Glutamatergic neuron (in vitro differentiated cells): ENCODE results near the gene CLASP2. TPM values are rescaled to one million over a fixed set of nuclear protein-coding genes. Genes with fewer than 3 reads are reported as not detected.

Source experiments
- DNase-seq: peaks from one replicate; pipeline ENCODE4 v3.0.0; 2022
- H3K27ac Mint-ChIP-seq: one replicate; pipeline ENCODE4 v1.8.0; 2020; ENCODE audit warnings: mild to moderate bottlenecking, mixed read lengths, inconsistent platforms; ENCODE audit not compliant: unreplicated experiment
- H3K27me3 Mint-ChIP-seq: one replicate; pipeline ENCODE4 v1.8.0; 2020; ENCODE audit warnings: mild to moderate bottlenecking, moderate library complexity, mixed read lengths, inconsistent platforms; ENCODE audit not compliant: unreplicated experiment
- H3K36me3 Mint-ChIP-seq: one replicate; pipeline ENCODE4 v1.8.0; 2020; ENCODE audit warnings: mild to moderate bottlenecking, mixed read lengths, inconsistent platforms; ENCODE audit not compliant: unreplicated experiment
- H3K4me1 Mint-ChIP-seq: one replicate; pipeline ENCODE4 v1.8.0; 2020; ENCODE audit warnings: mild to moderate bottlenecking, low read depth, mixed read lengths, inconsistent platforms; ENCODE audit not compliant: unreplicated experiment
- H3K4me3 Mint-ChIP-seq: one replicate; pipeline ENCODE4 v1.8.0; 2020; ENCODE audit warnings: mild to moderate bottlenecking, mixed read lengths, inconsistent platforms; ENCODE audit not compliant: unreplicated experiment
- H3K9me3 Mint-ChIP-seq: one replicate; pipeline ENCODE4 v1.8.0; 2020; ENCODE audit warnings: mild to moderate bottlenecking, moderate library complexity, mixed read lengths, inconsistent platforms; ENCODE audit not compliant: unreplicated experiment
- total RNA-seq: library from RNA; stranded (reverse); fragmentation: NEBNext Ultra II Directional; extraction: Animal tissue kit (Norgen Biotek cat#: 25700); gene quantifications from one replicate; pipeline ENCODE4 v1.2.1, GENCODE V29; 2021; ENCODE audit not compliant: unreplicated experiment
- TF ChIP-seq, protein P1 (sequence below): fragments of 200-600 bp; sonication (generic); IDR thresholded peaks from one replicate; pipeline ENCODE4 v1.5.0; 2021; ENCODE audit not compliant: partially characterized antibody, unreplicated experiment

CLASP2 gene
- total RNA-seq, 1 donor from 2014 or later = 384 TPM

DNA sequence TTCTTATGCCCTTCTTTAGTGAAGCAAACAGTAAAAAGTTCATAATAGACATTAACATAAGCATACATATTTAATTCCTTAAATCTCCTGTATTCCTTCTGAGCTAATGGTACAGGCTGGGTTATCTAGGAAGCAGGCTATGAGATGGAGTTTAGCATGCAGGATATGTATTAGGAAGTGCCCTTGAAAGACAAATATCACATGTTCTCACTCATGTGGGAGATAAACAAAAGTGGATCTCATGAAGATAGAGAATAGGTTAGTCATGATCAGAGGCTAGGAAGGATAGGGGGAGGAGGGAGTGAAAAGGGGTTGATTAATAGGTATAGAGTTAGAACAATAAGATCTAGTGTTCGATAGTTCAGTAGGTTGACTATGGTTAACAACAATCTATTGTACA lies 105.4 kb downstream of the CLASP2 start:
- Mint-ChIP-seq H3K4me1 (no peaks in the 10 kb centered on the region), H3K9me3 (peaks cover 4% of the 10 kb centered on the region), H3K27me3 (no peaks in the 10 kb centered on the region), H3K27ac (no peak overlapping the region), H3K4me3 (no peak overlapping the region), H3K36me3 (no peaks in the 10 kb centered on the region)
- TF ChIP-seq, protein P1, sequence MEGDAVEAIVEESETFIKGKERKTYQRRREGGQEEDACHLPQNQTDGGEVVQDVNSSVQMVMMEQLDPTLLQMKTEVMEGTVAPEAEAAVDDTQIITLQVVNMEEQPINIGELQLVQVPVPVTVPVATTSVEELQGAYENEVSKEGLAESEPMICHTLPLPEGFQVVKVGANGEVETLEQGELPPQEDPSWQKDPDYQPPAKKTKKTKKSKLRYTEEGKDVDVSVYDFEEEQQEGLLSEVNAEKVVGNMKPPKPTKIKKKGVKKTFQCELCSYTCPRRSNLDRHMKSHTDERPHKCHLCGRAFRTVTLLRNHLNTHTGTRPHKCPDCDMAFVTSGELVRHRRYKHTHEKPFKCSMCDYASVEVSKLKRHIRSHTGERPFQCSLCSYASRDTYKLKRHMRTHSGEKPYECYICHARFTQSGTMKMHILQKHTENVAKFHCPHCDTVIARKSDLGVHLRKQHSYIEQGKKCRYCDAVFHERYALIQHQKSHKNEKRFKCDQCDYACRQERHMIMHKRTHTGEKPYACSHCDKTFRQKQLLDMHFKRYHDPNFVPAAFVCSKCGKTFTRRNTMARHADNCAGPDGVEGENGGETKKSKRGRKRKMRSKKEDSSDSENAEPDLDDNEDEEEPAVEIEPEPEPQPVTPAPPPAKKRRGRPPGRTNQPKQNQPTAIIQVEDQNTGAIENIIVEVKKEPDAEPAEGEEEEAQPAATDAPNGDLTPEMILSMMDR = no peak
- DNase-seq = no peak

DNA sequence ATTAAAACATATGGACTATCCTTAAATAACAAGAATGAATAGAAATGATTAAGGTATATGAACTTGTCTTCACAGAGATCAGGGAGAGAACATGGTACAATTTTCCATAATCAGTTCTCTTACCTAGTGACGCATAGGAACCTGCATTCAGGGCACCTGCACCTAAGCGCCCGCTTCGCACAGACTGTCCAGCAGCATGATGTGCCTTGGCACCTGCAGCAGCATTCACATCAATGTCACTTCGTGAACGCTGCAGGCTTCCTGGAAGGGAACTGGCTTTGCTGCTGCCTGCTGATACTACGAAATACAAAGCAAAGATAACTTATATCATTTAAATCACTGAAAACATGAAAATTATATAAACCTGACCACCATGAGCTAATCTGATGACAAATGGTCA lies 115.2 kb downstream of the CLASP2 start:
- H3K4me1 Mint-ChIP-seq = no peaks in the 10 kb centered on the region
- no peaks in the 10 kb centered on the region for H3K36me3 Mint-ChIP-seq

DNA sequence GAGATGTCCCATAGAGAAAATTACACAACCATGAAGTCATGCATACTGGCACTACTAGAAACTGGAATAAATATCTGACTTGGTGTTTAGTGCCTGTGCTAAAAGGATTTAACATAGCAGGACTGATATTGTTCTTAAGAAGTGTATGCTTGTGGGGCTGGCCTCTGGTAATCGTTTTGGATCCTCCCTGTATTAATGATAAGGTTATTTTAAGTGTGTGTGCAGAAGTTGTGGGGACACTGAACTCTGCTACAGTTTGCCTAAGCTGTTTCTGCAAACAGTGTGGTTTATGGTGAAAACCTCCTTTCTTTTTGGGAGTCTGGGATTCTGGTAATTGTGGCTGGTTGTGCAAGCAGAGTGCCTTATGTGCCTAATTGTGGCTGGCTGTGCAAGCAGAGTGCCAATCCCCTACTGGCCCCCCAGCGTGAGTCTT lies 120.8 kb downstream of the CLASP2 start:
- DNase-seq = no peak
- Mint-ChIP-seq H3K4me1 (no peaks in the 10 kb centered on the region), H3K9me3 (no peaks in the 10 kb centered on the region), H3K36me3 (no peaks in the 10 kb centered on the region), H3K4me3 (no peak overlapping the region), H3K27me3 (no peaks in the 10 kb centered on the region), H3K27ac (no peak overlapping the region)
- TF ChIP-seq, protein P1 = no peak

More for the DNA sequence above, 115.2 kb downstream of the CLASP2 start:
- no peaks in the 10 kb centered on the region for H3K9me3 Mint-ChIP-seq
- TF ChIP-seq, protein P1 = no peak
- no peak for DNase-seq
- no peaks in the 10 kb centered on the region for H3K27me3 Mint-ChIP-seq
- no peak overlapping the region for H3K27ac Mint-ChIP-seq
- no peak overlapping the region for H3K4me3 Mint-ChIP-seq

DNA sequence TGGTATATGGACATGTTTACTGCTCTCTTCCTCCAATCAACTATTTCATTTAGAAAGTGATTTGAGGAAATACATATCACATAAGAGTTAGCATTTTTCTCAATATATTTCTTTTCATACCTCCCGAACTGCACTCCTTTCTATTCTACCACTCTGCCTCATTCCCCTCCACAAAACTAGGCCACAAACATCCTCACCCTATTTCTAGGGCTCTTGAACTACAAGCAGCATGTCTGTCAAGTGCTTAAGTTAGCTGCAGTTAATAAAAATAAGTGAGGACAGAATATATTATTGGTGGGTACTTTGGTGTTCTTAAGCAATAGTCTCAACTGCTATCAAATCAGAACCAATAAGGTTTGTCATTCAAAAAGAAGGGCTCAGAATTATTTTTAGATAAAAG lies 125.1 kb downstream of the CLASP2 start:
- no peaks in the 10 kb centered on the region for H3K36me3 Mint-ChIP-seq
- TF ChIP-seq, protein P1 = no peak

DNA sequence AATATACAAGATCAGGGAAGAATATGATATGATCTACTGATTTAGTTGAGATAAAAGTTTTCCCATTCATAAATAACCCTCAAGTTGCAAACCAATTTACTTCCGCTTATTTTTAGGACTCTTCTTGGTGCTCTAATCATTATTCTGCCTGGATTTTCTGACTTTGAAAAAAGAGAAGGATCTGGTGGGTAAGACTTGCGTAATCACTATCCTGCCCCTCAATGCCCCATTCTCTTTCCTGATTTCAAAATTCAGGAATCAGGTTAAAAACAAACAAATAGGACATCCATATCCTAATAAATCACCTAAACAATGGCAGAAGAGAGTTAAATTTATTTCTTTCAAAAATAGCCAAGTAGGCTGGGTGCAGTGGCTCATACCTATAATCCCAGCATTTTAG lies 127.5 kb downstream of the CLASP2 start:
- no peak for DNase-seq
- Mint-ChIP-seq H3K27ac (no peak overlapping the region), H3K27me3 (no peaks in the 10 kb centered on the region), H3K9me3 (no peaks in the 10 kb centered on the region), H3K36me3 (no peaks in the 10 kb centered on the region), H3K4me3 (no peak overlapping the region), H3K4me1 (no peaks in the 10 kb centered on the region)
- TF ChIP-seq, protein P1 = no peak

More for the DNA sequence above, 125.1 kb downstream of the CLASP2 start:
- DNase-seq = no peak
- H3K27me3 Mint-ChIP-seq = no peaks in the 10 kb centered on the region
- H3K4me3 Mint-ChIP-seq = no peak overlapping the region
- H3K4me1 Mint-ChIP-seq = no peaks in the 10 kb centered on the region
- H3K9me3 Mint-ChIP-seq = no peaks in the 10 kb centered on the region
- H3K27ac Mint-ChIP-seq = no peak overlapping the region
